Measurements from ENCODE around the gene TRIM42. TPM values are rescaled to one million over a fixed set of nuclear protein-coding genes. Genes with fewer than 3 reads are reported as not detected.
A peak's percentile ranks its signal among the peaks of the same experiment; 100 is the strongest.

Gene TRIM42
- total and polyA plus RNA-seq, 2 donors from 2014 or later, result not detected

DNA sequence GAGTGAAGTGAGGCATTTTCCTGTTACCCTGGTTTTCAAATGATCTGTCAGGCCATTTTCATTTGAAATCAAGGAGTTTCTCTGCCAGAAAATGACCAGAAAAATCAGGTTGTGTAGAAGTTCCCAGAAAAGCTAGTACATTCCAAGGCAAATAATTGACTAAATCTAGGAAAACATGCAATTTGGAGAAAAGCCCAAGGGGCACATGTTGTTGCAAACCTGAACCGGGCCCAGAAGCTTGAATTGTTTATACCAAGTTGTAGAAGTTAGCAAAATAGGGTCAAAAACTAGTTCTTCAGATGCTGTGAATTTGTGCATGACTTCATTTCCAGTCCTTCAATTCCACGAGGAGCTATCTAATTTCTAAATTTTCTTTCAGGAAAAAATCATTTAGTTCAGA lies 31.0 kb downstream of the TRIM42 start:
- no peak overlapping the region for H3K4me3 ChIP-seq (ENCODE audit: low read length in 3 of 3)
- intact Hi-C loops (cut with DNase I), result no loop called here
- no peaks in the 10 kb centered on the region for H3K36me3 ChIP-seq (ENCODE audit: control insufficient read depth in 2 of 3, insufficient read depth in 3 of 3, low read length in 3 of 3)
- DNase-seq (peak in 1 of 5 donors; percentile 3), FAIRE-seq (peak; percentile 45)
- H3K27me3 ChIP-seq (ENCODE audit: control insufficient read depth, insufficient read depth, low read length), result no peaks in the 10 kb centered on the region
- H3K9me3 ChIP-seq (ENCODE audit: control insufficient read depth in 2 of 3, insufficient read depth in 1 of 3, low read length in 3 of 3), result peaks cover 0 to 4% (median 0%) of the 10 kb centered on the region in 3 donors
- TF ChIP-seq, protein P1, sequence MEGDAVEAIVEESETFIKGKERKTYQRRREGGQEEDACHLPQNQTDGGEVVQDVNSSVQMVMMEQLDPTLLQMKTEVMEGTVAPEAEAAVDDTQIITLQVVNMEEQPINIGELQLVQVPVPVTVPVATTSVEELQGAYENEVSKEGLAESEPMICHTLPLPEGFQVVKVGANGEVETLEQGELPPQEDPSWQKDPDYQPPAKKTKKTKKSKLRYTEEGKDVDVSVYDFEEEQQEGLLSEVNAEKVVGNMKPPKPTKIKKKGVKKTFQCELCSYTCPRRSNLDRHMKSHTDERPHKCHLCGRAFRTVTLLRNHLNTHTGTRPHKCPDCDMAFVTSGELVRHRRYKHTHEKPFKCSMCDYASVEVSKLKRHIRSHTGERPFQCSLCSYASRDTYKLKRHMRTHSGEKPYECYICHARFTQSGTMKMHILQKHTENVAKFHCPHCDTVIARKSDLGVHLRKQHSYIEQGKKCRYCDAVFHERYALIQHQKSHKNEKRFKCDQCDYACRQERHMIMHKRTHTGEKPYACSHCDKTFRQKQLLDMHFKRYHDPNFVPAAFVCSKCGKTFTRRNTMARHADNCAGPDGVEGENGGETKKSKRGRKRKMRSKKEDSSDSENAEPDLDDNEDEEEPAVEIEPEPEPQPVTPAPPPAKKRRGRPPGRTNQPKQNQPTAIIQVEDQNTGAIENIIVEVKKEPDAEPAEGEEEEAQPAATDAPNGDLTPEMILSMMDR (IDR thresholded peaks at IDR 0.05; ENCODE audit: borderline replicate concordance, extremely low read depth, insufficient read depth), result no peak
- H3K9ac ChIP-seq (ENCODE audit: low read length in 3 of 3), result no peak overlapping the region
- H3K27ac ChIP-seq (ENCODE audit: low read depth in 2 of 2, low read length in 2 of 2), result peak overlapping the region; percentile 33 to 71
- peaks cover 0 to 12% (median 8%) of the 10 kb centered on the region in 3 donors for H3K4me1 ChIP-seq (ENCODE audit: control insufficient read depth in 2 of 3, insufficient read depth in 2 of 3, low read depth in 1 of 3, low read length in 3 of 3)

DNA sequence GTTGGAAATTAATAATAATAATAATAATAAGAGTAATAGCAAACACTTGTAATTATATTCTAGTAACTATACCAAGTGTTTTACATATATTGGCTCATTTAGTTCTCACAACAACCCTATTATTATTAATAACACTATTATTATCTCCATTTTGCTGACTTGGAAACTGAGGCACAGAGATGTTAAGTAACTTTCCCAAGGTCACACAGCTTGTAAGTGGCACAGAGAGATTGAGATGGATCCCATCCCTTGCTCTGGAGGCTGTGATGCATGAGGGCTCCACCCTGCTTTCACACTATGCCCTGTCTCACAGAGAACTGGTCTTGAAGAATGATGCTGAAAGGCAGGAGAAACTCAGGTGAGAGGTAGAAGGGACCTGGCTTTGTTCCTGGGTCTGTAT lies 31.9 kb downstream of the TRIM42 start:
- peaks cover 0 to 4% (median 0%) of the 10 kb centered on the region in 3 donors for H3K9me3 ChIP-seq (ENCODE audit: control insufficient read depth in 2 of 3, insufficient read depth in 1 of 3, low read length in 3 of 3)
- no peaks in the 10 kb centered on the region for H3K36me3 ChIP-seq (ENCODE audit: control insufficient read depth in 2 of 3, insufficient read depth in 3 of 3, low read length in 3 of 3)
- TF ChIP-seq, protein P1 (IDR thresholded peaks at IDR 0.05; ENCODE audit: borderline replicate concordance, extremely low read depth, insufficient read depth), result no peak
- no peak overlapping the region for H3K9ac ChIP-seq (ENCODE audit: low read length in 3 of 3)
- H3K4me1 ChIP-seq (ENCODE audit: control insufficient read depth in 2 of 3, insufficient read depth in 2 of 3, low read depth in 1 of 3, low read length in 3 of 3), result peaks cover 0 to 12% (median 8%) of the 10 kb centered on the region in 3 donors
- H3K27me3 ChIP-seq (ENCODE audit: control insufficient read depth, insufficient read depth, low read length), result no peaks in the 10 kb centered on the region
- intact Hi-C loops (cut with DNase I), result no loop called here
- peak overlapping the region in 1 of 2 donors; percentile 11 for H3K27ac ChIP-seq (ENCODE audit: low read depth in 2 of 2, low read length in 2 of 2)
- FAIRE-seq, result no peak
- H3K4me3 ChIP-seq (ENCODE audit: low read length in 3 of 3), result no peak overlapping the region
- DNase-seq, result no peak

DNA sequence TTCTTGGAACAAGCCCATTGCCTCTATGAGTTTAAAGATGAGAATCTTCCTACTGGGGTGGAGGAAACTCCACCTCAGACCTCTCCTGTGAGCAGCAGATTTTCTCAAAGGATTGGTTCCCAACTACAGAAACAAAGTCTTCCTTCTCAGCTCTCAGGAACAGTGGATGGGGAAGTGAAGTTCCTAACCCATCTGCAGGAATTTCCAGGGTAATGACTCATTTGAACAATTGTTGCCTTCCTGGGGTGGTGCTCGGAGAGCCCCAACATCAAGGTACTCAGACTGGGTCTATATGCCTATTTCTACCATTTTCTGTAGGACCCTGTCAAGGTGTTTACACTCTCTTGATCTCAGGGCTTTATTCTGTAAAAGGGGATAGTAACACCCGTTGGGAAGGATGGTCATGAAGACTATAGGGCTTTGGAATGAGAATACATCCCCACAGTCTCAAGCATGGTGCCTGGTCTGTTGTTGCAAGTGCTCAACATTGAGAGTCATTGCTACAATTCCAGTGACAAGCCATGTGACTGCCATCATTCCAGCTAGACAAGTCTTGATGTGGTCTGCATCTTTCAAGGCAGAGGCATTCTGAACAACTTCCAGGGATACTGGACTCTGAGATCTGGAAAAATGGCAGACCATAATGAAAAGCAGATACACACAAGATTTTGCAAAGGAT lies 33.0 kb downstream of the TRIM42 start:
- TF ChIP-seq, protein P1 (IDR thresholded peaks at IDR 0.05; ENCODE audit: borderline replicate concordance, extremely low read depth, insufficient read depth), result no peak
- intact Hi-C loops (cut with DNase I), result no loop called here
- Histone ChIP-seq H3K4me3 (ENCODE audit: low read length in 3 of 3) (no peak overlapping the region), H3K9ac (ENCODE audit: low read length in 3 of 3) (no peak overlapping the region), H3K4me1 (ENCODE audit: control insufficient read depth in 2 of 3, insufficient read depth in 2 of 3, low read depth in 1 of 3, low read length in 3 of 3) (peaks cover 0 to 12% (median 8%) of the 10 kb centered on the region in 3 donors), H3K27me3 (ENCODE audit: control insufficient read depth, insufficient read depth, low read length) (no peaks in the 10 kb centered on the region), H3K36me3 (ENCODE audit: control insufficient read depth in 2 of 3, insufficient read depth in 3 of 3, low read length in 3 of 3) (no peaks in the 10 kb centered on the region), H3K27ac (ENCODE audit: low read depth in 2 of 2, low read length in 2 of 2) (no peak overlapping the region), H3K9me3 (ENCODE audit: control insufficient read depth in 2 of 3, insufficient read depth in 1 of 3, low read length in 3 of 3) (peaks cover 0 to 2% (median 0%) of the 10 kb centered on the region in 3 donors)
- FAIRE-seq (no peak), DNase-seq (no peak)
